ENCODE data around the gene KREMEN2. TPM values are rescaled to one million over a fixed set of nuclear protein-coding genes. Genes with fewer than 3 reads are reported as not detected.

The KREMEN2 gene
- total and polyA plus RNA-seq, 4 donors, result 0.06 to 0.15 (median 0.14) TPM; not detected in 1

GRCh38 chr16:2964475-2965336, 631 bp downstream of the KREMEN2 start:
- no peak overlapping the region for H3K9ac ChIP-seq (ENCODE audit: insufficient read depth in 1 of 2, low read length in 2 of 2)
- peaks cover 0 to 34% (median 6%) of the 10 kb centered on the region in 5 donors for H3K4me1 ChIP-seq (ENCODE audit: control insufficient read depth in 5 of 5, insufficient read depth in 5 of 5, low read length in 5 of 5)
- 0 to 1% methylated on average over 36 to 68 of the region's 68 CpGs for WGBS, 2 donors
- no peak overlapping the region for H3K27ac ChIP-seq (ENCODE audit: low read depth in 1 of 2, low read length in 1 of 2)
- TF ChIP-seq, protein P1, sequence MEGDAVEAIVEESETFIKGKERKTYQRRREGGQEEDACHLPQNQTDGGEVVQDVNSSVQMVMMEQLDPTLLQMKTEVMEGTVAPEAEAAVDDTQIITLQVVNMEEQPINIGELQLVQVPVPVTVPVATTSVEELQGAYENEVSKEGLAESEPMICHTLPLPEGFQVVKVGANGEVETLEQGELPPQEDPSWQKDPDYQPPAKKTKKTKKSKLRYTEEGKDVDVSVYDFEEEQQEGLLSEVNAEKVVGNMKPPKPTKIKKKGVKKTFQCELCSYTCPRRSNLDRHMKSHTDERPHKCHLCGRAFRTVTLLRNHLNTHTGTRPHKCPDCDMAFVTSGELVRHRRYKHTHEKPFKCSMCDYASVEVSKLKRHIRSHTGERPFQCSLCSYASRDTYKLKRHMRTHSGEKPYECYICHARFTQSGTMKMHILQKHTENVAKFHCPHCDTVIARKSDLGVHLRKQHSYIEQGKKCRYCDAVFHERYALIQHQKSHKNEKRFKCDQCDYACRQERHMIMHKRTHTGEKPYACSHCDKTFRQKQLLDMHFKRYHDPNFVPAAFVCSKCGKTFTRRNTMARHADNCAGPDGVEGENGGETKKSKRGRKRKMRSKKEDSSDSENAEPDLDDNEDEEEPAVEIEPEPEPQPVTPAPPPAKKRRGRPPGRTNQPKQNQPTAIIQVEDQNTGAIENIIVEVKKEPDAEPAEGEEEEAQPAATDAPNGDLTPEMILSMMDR (IDR thresholded peaks at IDR 0.05; ENCODE audit: control extremely low read depth, extremely low read depth), result no peak
- peak in 1 of 3 donors; percentile 60 for DNase-seq
- no peaks in the 10 kb centered on the region for H3K36me3 ChIP-seq (ENCODE audit: control insufficient read depth in 4 of 4, insufficient read depth in 4 of 4, low read length in 4 of 4)
- no peak for ATAC-seq (ENCODE audit: insufficient read depth, low FRiP score)
- no peaks in the 10 kb centered on the region for H3K9me3 ChIP-seq (ENCODE audit: control insufficient read depth in 4 of 4, insufficient read depth in 3 of 4, low read length in 3 of 4)
- H3K27me3 ChIP-seq (ENCODE audit: control insufficient read depth in 3 of 3, insufficient read depth in 3 of 3, low read length in 2 of 3), result peaks cover 7 to 50% (median 31%) of the 10 kb centered on the region in 3 donors
- no peak overlapping the region for H3K4me3 ChIP-seq

GRCh38 chr16:2966043-2966807, 2.1 kb downstream of the KREMEN2 start:
- 54 to 59% methylated on average over 39 of the region's 39 CpGs for WGBS, 2 donors
- no peak overlapping the region for H3K9ac ChIP-seq (ENCODE audit: insufficient read depth in 1 of 2, low read length in 2 of 2)

GRCh38 chr16:2966808-2967191, 2.7 kb downstream of the KREMEN2 start:
- Histone ChIP-seq H3K27ac (ENCODE audit: low read depth in 1 of 2, low read length in 1 of 2) (no peak overlapping the region), H3K9me3 (ENCODE audit: control insufficient read depth in 4 of 4, insufficient read depth in 3 of 4, low read length in 3 of 4) (no peaks in the 10 kb centered on the region), H3K27me3 (ENCODE audit: control insufficient read depth in 3 of 3, insufficient read depth in 3 of 3, low read length in 2 of 3) (peaks cover 7 to 49% (median 31%) of the 10 kb centered on the region in 3 donors), H3K36me3 (ENCODE audit: control insufficient read depth in 4 of 4, insufficient read depth in 4 of 4, low read length in 4 of 4) (no peaks in the 10 kb centered on the region), H3K4me3 (no peak overlapping the region), H3K4me1 (ENCODE audit: control insufficient read depth in 5 of 5, insufficient read depth in 5 of 5, low read length in 5 of 5) (peaks cover 0 to 40% (median 8%) of the 10 kb centered on the region in 5 donors), H3K9ac (ENCODE audit: insufficient read depth in 1 of 2, low read length in 2 of 2) (no peak overlapping the region)
- DNase-seq, result peak in 1 of 3 donors; percentile 16
- TF ChIP-seq, protein P1 (IDR thresholded peaks at IDR 0.05; ENCODE audit: control extremely low read depth, extremely low read depth), result peak; percentile 0
- WGBS, 2 donors, result 2 to 3% methylated on average over 31 to 46 of the region's 46 CpGs
- ATAC-seq (ENCODE audit: insufficient read depth, low FRiP score), result no peak

More at GRCh38 chr16:2966043-2966807, 2.1 kb downstream of the KREMEN2 start:
- Histone ChIP-seq H3K27me3 (ENCODE audit: control insufficient read depth in 3 of 3, insufficient read depth in 3 of 3, low read length in 2 of 3) (peaks cover 7 to 50% (median 31%) of the 10 kb centered on the region in 3 donors), H3K27ac (ENCODE audit: low read depth in 1 of 2, low read length in 1 of 2) (no peak overlapping the region), H3K9me3 (ENCODE audit: control insufficient read depth in 4 of 4, insufficient read depth in 3 of 4, low read length in 3 of 4) (no peaks in the 10 kb centered on the region), H3K4me1 (ENCODE audit: control insufficient read depth in 5 of 5, insufficient read depth in 5 of 5, low read length in 5 of 5) (peaks cover 0 to 42% (median 8%) of the 10 kb centered on the region in 5 donors), H3K4me3 (no peak overlapping the region), H3K36me3 (ENCODE audit: control insufficient read depth in 4 of 4, insufficient read depth in 4 of 4, low read length in 4 of 4) (no peaks in the 10 kb centered on the region)
- TF ChIP-seq, protein P1 (IDR thresholded peaks at IDR 0.05; ENCODE audit: control extremely low read depth, extremely low read depth), result no peak
- no peak for DNase-seq
- no peak for ATAC-seq (ENCODE audit: insufficient read depth, low FRiP score)
